GM13977 (cell line): ENCODE data around the gene ERGIC2.
"Not testable (repeated sequence)": the region's sequence is repeated elsewhere in the genome, so short reads cannot be mapped to it uniquely, and the experiment has no call there.

Source experiments
- DNase-seq: peaks from one replicate; pipeline ENCODE4 v3.0.0; 2012; ENCODE audit warnings: low spot score
- CTCF ChIP-seq: IDR thresholded peaks from 2 replicates; pipeline ENCODE4 v1.5.1; 2012; ENCODE audit warnings: mild to moderate bottlenecking, control low read depth; ENCODE audit not compliant: insufficient read depth; ENCODE audit errors: extremely low read depth, missing control alignments
- in situ Hi-C: fragments of 300-500 bp; cut with MboI; formaldehyde crosslinking; loops from one replicate; pipeline ENCODE4 v1.12.0; 2022; ENCODE audit warnings: low sequenced_read_pairs, low pct_unique_long_range_greater_than_20kb, mixed read lengths, inconsistent platforms; ENCODE audit not compliant: unreplicated experiment

ERGIC2 gene

DNA sequence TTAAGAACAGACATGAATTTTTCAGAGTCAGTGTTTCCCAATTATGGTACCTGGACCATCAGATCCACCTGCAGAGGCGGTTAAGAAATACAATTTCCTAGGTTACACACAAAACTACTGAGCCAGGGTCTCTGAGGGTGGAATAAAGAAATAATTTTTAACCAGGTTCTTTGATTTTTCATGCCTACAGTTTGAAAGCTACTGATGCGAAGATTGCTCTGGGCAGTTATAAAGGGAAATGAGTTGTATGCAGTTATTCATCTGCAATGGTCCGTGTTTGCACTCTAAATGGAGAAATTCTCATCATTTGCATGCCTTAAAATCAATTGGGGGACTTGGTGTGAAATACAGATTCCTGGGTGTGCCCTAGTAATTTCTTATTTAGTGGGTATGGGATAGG lies 89.7 kb downstream of the ERGIC2 start:
- TF ChIP-seq CTCF = no peak
- no peak for DNase-seq
- in situ Hi-C loops = no loop called here

DNA sequence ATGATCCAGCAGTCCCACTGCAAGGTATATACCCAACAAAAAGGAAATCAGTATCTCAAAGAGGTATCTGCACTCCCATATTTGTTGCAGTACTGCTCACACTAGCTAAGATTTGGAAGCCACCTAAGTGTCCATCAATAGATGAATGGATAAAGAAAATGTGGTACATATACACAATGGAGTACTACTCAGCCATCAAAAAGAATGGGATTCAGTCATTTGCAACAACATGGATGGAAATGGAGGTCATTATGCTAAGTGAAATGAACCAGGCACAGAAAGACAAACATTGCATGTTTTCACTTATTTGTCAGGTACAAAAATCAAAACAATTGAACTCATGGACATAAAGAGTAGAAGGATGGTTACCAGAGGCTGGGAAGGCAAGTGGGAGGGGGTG lies 90.5 kb downstream of the ERGIC2 start:
- DNase-seq, in situ Hi-C loops: not testable (repeated sequence)

DNA sequence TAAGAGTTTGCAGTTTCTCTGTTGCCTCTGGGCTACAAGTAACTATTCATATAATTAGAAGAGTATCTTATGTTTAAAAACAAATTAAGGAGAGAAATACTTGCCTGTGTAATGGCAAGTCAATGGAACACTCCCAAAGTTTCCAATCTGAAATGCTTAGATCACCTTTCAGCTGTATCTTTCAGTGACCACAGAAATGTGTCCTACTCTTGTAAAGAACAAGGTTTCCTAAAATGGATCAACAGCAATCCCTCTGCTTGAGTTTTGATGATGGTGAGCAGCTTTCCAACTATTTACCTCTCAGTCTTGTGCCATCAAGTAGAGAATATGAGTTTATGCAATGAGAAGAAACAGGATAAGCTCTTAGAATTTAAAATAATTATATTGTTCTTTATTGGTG lies 92.9 kb downstream of the ERGIC2 start:
- DNase-seq = no peak
- in situ Hi-C loops = no loop called here
- TF ChIP-seq CTCF = no peak

DNA sequence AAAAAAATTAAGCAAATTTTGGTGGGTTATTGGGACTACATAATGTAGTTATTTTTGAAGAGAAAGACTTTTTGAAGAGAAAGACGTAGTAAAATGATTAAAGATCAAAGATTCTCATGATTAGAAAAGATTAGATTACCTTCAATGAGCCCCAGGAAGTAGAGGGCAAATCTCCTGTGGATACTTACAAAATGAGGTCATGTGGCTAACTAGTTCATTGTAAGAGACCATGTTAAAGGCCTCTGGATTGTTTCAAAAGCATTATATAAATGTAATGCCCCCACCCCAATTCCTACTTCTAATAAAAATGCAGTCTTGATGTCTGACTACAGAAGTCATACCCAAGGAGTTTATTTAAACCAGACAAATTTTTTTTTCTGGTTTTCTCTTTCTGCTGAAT lies 93.3 kb downstream of the ERGIC2 start:
- no peak for TF ChIP-seq CTCF
- DNase-seq = no peak
- in situ Hi-C loops = no loop called here
